NCI-H1092 (cell line): Measurements from ENCODE around the gene OPA1.

Experiments
- DNase-seq: peaks from one replicate; lab custom pipeline; 2025; lab: John Stamatoyannopoulos, UW

Gene OPA1, protein sequence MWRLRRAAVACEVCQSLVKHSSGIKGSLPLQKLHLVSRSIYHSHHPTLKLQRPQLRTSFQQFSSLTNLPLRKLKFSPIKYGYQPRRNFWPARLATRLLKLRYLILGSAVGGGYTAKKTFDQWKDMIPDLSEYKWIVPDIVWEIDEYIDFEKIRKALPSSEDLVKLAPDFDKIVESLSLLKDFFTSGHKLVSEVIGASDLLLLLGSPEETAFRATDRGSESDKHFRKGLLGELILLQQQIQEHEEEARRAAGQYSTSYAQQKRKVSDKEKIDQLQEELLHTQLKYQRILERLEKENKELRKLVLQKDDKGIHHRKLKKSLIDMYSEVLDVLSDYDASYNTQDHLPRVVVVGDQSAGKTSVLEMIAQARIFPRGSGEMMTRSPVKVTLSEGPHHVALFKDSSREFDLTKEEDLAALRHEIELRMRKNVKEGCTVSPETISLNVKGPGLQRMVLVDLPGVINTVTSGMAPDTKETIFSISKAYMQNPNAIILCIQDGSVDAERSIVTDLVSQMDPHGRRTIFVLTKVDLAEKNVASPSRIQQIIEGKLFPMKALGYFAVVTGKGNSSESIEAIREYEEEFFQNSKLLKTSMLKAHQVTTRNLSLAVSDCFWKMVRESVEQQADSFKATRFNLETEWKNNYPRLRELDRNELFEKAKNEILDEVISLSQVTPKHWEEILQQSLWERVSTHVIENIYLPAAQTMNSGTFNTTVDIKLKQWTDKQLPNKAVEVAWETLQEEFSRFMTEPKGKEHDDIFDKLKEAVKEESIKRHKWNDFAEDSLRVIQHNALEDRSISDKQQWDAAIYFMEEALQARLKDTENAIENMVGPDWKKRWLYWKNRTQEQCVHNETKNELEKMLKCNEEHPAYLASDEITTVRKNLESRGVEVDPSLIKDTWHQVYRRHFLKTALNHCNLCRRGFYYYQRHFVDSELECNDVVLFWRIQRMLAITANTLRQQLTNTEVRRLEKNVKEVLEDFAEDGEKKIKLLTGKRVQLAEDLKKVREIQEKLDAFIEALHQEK

DNA sequence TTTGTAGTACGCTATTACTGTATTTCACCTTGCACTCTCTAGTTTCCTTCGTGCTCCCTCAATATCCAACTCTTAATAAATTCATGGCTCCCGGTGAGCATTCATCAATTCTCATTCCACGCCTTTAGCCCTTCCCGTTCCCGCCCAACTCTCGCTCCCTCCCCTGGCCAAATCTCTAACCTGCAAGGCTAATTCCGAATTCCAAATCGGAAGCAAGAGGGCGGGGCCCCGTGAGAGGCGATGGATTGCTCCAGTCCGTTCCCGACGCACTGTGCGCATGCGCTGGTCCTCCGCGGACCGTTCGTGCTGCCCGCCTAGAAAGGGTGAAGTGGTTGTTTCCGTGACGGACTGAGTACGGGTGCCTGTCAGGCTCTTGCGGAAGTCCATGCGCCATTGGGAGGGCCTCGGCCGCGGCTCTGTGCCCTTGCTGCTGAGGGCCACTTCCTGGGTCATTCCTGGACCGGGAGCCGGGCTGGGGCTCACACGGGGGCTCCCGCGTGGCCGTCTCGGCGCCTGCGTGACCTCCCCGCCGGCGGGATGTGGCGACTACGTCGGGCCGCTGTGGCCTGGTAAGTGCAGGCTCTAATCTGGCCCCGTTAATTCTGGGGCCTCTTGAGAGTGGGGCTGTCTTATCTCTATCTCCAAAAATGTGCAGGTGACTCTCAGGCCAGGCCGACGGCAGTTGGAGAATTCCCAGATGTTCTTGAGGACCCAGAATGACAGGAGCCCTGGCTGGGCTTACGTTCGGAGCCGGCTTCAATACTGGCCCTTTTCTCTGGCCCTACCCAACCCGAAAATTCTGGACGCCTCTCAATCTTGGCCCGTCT lies at the start of gene OPA1:
TSS of gene OPA1 (plus strand) at position 368 of the 827 bp plus-strand sequence. CDS start at position 538, 170 bp downstream.
- peak; percentile 100 for DNase-seq

DNA sequence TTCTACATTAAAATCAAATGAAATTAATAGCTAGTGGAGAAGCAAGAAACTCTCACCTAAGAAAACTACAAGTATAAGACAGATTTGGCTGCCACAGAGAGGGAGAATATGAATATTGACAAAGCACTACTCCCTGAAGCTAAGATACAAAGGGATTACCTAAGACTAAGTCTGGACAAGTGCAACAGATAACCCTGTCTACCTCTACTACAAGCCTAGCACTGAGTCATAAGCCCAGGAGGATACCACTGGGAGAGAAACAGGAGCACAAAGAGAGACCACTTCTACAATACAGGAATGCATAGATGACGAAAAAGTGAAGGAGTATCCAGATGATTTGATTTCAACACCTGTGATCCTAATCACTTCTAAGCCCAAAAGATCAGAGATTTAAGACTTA lies 48.7 kb upstream of the OPA1 start:
- no peak for DNase-seq

DNA sequence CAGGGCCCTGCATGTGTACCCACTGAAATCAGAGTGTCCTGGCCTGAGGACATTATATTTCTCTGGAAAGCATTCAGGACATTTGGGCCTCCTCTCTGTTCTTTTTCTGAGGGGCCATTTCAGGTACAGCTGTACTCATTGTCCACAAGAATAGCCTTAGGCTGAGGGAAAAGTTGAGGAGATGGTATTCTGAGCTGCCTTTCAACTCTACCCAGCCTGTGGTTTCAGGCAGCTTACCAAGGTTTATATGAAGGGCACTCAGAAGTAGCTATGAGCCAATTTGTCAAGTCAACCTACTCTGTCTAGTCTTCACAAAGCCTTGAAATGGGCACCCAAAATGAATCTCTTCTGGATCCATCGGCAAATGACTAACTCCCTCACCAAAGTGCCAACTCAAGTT lies 47.7 kb upstream of the OPA1 start:
- DNase-seq: no peak

DNA sequence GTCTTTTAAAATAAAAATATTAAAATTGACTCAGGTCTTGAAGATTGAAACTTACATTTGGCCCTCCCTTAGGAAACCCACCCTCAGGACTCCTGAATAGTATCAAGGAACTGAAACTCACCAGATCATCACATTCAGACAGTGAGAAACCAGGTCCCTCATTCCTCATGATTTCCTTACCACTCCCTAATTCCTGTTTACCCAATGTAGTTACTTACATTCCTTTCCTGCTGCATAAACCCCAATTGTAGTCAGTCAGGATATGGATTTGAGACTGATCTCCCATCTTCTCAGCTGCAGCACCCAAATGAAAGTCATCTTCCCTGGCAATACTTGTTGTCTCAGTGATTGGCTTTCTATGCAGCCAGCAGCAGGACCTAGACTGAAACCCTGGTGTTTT lies 46.9 kb upstream of the OPA1 start:
- DNase-seq: no peak

DNA sequence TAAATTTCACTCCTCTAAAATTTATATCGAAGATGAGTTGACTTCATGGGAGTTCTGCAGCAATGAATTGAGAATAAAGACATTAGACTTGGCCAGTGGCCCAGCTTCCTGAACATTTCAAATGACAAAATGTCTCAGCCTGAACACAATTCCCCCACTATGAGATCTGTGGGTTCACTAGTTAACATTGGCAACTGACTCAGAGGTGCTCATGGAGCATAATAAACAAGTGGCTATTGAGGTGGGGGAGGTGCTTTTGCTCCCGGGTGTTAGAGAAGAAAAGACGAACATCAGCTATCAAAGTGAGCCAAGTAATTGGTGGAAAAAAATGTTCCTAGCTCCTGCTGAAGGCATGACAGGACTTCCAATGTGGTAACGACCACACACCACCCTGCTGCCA lies 44.6 kb upstream of the OPA1 start:
- no peak for DNase-seq

DNA sequence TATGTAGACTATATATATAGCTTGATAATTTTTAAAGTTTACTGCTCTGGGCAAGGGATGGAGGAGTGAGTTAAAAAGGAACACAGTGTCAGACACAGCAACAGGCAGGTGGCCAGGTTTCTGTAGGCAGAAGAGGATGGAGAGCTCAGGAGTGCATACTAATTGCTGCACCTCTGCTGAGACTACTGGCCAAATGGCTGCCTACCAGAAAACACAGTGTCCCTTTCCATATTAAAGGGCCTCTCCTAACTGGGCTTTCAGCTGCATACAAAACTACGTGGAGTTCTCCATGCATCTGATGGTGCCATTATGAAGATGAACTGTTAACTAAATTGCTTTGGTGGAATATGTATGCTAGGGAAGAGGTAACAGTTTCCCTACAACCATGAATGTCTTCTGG lies 40.1 kb upstream of the OPA1 start:
- peak; percentile 73 for DNase-seq

DNA sequence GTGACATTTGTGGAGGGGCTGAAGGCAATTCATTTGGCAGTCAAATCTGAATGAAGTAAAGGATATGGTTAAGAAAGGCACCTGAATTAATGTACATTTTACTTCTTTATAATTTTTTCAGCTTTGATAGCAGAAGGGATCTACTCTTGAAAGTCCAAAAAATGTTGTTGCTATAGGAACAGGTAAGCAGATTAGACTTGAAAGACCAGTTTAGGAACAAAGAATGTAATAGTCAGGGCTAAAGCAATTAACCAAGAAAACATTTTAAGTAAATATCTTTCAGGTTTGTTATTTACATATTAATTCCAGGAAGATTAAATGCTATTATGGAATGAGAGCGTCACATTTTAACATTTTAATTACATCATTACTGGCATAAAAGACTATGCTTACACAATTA lies 39.4 kb upstream of the OPA1 start:
- no peak for DNase-seq

DNA sequence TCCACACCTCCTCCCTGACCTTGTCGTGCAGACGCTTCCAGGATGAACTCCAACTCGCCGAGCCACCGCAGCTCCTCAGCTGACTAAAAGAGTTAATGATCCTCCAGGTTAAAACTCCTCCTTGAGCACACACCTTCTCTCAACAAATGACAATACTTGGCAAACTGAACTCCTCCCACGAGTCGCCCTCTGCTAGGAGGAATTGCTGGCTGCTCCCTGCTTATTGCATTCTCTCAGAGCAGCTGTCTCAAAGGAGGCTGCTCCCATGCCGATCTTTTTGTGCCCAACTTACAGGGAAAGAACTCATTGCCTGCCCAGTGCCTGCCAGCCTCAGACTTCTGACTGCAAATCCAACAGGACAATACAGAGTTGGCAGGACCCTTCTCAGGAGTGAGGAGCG lies 38.2 kb upstream of the OPA1 start, which contains the start of gene ATP13A4:
TSS of gene ATP13A4 (minus strand) at position 85 of the 400 bp plus-strand sequence. CDS start 96 bp downstream, outside the sequence.
- no peak for DNase-seq

DNA sequence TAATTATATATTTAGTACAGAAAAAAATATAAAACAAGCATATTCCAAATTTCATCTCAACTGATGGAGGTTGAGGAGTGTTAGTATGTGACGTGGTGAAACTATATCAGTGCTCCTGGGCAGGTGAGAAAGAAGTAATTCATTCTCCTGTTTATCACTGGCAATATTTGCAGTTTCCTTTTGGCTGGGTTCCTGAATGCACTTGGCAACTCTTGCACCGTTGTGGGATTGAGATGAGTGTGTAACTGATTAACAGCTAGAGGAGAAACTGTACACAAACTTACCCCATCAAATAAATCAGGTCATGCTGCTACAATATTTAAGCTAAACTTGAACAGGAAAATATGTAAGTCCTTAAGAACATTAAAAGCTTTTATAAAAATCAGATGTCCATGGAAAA lies 36.2 kb upstream of the OPA1 start:
- peak; percentile 51 for DNase-seq

DNA sequence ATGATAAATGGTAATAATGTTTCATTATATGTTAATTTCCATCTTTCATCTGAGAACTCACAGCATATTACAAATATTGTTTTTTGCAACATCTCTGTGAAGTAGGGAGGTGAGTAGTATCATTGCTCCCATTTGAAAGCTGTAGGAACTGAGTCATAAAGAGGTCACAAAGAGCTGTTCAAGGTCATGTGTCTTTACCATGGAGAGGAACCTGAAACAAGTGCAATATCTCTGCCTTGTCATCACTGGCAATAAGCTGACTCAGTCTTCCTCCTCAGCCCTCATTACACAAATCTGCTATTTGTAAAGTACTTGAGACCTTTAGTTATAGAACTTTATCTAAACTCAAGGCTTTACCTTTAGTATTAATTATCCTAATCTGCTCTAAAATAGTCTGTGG lies 33.9 kb upstream of the OPA1 start:
- no peak for DNase-seq

DNA sequence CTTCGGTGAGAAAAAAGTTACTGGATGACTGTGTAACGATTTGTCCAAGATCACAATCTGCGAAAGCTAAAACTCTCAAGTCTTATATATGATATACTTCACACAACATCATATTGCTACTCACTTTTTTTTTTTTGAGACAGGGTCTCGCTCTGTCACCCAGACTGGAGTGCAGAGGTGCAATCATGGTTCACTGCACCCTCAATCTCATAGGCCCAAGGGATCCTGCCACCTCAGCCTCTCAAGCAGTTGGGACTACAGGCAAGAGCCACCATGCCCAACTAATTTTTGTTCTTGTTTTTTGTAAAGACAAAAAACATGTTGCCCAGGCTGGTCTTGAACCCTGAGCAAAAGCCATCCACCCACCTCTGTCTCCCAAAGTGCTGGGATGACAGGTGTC lies 32.9 kb upstream of the OPA1 start:
- no peak for DNase-seq

DNA sequence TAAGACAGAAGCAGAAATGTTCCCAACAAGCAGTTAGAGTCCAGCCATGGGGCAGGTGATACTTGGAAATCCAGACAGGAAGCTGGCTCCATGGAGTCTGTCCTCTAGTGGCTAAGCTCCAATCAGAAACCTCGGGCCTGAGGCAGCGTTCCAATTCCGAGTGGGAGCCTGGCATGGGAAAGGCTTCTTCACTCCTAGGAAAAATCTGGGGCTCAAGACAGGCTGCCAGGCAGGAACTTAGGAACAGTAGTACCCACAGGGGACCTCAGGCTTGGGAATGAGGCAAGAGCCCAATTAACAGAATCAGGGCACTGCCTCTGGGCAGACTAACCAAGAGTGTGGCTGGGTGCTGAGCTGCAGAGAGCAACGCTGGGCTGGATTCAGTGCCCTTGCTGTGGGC lies 32.1 kb upstream of the OPA1 start:
- DNase-seq: peak; percentile 74

DNA sequence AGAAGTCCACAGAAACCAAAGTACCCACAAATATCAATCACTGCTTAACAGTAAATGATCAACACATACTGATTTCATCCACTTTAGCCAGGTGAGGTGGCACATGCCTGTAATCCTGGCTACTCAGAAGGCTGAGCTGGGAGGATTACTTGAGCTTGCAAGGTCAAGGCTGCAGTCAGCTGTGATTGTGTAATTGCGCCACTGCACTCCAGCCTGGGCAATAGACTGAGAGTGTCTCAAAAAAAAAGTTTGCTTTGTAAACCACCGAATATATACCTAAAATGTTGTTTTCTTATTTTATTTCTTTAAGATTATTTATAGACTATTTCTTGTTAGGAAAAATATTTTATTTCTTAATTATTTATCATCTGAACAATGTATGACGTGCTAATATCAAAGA lies 29.6 kb upstream of the OPA1 start:
- no peak for DNase-seq

DNA sequence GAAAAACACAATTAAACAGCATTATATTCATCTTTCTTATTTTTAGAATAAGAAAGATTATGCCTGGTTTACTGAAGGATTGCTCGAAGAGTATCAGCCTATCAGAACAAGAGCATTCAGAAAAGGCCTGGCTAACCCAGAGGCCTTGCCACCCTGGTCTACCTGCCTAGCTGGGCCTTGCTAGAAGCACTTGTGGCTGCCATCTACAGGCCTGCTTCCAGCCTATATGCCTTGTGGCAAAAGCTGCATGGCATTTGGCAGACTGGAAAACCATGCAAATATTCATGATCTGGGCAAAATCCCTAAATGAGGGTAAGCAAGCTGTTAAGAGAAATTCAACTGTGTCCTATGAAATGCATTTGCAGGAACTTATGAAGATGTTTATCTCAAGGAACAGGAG lies 29.0 kb upstream of the OPA1 start:
- DNase-seq: peak; percentile 46

DNA sequence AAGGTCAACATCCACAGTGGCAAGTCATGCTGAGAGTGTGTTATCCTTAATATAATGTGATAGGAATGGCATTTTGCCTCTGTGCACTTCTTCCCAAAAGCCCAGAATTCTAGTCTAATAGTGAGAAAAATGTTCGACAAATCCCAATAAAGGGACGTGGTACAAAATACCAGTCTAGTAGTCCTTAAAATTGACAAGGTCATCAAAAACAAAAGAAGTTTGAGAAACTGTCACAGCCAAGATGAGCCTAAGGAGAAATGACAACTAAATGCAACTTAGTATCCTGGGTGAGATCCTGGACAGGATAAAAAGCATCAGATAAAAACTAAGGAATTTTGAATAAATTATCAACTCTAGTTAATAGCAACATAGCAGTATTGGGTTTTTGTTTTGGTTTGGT lies 23.9 kb upstream of the OPA1 start:
- no peak for DNase-seq

DNA sequence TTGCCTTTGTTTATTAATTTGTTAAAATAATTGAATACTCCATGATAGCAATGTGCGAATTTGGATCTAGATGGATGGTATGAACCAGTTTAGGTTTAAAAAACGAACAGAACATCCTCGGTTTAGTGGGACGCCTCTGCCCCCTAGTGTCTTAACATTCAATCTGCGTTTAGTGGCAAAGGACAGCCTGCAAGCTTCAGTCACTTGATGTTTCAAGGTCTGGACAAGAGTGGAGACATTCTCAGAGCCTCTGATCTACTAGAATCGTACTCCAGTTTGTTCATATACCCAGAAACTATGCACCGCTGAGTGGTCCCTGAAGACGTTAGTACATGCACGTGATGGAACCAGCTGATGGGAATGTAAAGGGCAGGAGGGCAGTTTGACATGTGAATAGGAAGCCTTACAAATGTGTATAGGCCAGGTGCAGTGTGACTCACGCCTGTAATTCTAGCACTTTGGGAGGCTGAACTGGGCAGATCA lies 20.5 kb upstream of the OPA1 start:
- peak; percentile 49 for DNase-seq

DNA sequence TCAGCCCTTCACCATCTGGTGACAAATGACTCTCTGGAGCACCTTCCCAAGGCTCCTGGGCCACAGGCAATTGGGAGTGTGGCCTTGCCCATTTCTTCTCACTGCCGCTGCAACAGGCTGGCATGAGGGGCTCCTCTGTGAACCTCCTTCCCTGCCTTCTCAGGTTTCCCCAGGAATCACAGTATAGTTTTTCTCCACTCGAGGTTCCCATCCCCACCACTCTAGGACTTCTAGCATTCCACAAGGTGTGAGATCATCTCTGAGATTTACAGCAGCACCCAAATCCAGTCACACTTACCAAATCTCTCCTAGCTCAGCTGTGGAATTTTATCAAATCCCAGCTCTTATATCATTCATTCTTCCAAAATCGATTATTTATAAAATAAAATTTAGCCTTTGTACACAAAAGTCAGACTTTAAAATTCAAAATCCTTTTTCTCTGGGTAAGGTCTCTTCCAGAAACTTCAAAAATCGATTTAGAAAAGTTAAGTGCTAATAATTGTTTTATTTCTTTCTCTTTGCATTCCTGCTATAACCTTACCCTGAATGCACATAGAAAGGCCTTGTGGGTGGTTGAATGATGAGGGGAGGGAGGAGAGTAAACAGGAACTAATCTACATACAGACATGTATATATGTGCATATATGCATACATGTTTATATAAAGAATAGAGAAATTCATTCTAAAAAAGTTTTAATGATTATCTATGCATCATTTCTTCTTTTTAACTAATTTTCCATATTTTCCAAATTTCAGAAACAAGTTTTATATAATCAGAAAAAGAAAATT lies 19.4 kb upstream of the OPA1 start:
- DNase-seq: no peak

DNA sequence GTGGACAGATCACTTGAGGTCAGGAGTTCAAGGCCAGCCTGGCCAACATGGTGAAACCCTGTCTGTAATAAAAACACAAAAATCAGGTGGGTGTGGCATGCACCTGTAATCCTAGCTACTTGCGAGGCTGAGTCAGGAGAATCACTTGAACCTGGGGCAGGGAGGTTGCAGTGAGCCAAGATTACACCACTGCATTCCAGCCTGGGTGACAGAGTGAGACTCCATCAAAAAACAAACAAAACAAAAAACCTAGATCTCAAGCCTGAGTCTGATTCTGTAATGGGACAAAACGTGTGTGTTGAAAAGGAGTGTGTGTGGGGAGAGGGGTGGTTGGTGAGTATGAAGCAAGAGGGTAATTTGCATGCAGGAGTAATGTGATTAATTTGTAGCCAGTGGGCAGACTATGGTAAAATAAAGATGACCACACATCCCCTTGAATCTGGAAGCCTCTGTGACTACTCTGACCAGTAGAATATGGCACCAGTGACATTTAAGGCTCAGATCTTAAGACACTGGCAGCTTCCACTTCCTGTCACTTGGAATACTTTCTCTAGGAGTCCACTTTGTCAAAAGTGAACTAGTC lies 18.4 kb upstream of the OPA1 start:
- DNase-seq: no peak

DNA sequence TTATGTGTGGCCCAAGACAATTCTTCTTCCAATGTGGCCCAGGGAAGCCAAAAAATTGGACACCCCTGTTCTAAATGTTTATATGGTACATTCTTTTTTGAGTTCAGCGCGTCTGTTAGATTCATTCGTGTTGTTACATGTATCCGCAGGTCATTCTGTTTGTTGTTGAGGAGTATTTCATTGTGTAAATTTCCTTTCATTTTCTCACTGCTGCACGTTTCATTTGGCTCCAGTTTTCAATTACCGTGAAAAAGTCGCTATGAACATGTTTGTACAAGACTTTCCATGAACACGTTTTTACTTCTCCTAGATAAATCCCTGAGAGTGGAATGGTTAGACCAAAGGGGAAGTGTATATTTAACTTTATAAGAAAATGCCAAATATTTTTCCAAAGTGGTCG lies 7.5 kb upstream of the OPA1 start:
- DNase-seq: no peak

DNA sequence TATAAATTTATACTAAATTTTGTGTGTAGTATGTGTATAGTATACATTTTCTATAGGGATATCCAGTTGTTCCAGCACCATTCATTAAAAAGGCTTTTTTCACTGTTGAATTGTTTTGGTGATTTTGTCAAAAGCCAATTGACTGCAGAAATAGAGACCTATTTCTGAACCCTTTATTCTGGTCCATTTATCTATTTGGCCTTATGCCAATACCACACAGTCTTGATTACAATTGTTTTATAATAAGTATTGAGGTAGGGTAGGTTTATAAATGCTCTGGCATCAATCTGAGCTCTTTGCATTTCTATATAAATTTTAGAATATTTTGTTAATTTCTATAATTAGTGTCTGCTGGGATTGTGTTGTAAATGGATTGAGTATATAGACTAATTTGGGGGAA lies 6.5 kb upstream of the OPA1 start:
- DNase-seq: no peak

DNA sequence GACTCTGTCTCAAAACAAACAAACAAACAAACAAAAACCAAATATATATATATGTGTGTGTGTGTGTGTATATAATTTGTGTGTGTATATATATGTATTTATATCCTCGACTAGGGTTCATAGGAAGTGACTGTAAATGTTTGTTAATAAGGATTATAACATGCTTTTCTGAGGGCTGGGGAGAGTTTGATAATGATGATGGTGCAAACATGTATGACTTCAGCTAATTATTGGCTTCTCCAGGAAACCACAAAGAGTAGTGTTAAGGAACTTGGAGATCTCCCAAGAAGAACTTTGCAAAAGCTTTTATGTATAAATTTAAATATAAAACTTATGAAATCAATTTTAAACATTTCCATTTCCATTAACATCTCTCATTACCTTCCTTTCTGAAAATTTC lies 3.9 kb upstream of the OPA1 start:
- DNase-seq: no peak
